ENCODE measurements around the gene NKTR.
A peak's percentile ranks its signal among the peaks of the same experiment; 100 is the strongest.
"Not testable (repeated sequence)": the region's sequence is repeated elsewhere in the genome, so short reads cannot be mapped to it uniquely, and the experiment has no call there.

Gene NKTR

GRCh38 chr3:42600111-42600957 lies at the start of gene NKTR:
Gene NKTR (plus strand): TSS chr3:42600686. CDS start chr3:42601007, 321 bp downstream.
- DNase-seq (ENCODE audit: low spot score), result peak; percentile 98

GRCh38 chr3:42552830-42553229 lies 47.7 kb upstream of the NKTR start:
- no peak for DNase-seq (ENCODE audit: low spot score)

GRCh38 chr3:42556089-42556632 lies 44.3 kb upstream of the NKTR start:
- no peak for DNase-seq (ENCODE audit: low spot score)

GRCh38 chr3:42556817-42557216 lies 43.7 kb upstream of the NKTR start:
- DNase-seq (ENCODE audit: low spot score), result not testable (repeated sequence)

- DNase-seq (ENCODE audit: low spot score), result no peak
These were observed 42.6 kb upstream of the NKTR start for GRCh38 chr3:42557854-42558253.

GRCh38 chr3:42562047-42562907 lies 38.2 kb upstream of the NKTR start:
- no peak for DNase-seq (ENCODE audit: low spot score)

- DNase-seq (ENCODE audit: low spot score), result no peak
These were observed 30.8 kb upstream of the NKTR start for GRCh38 chr3:42569593-42570142.

GRCh38 chr3:42572278-42572677 lies 28.2 kb upstream of the NKTR start:
- DNase-seq (ENCODE audit: low spot score), result peak; percentile 63

GRCh38 chr3:42575137-42575741 lies 25.2 kb upstream of the NKTR start:
- no peak for DNase-seq (ENCODE audit: low spot score)

GRCh38 chr3:42578054-42578453 lies 22.4 kb upstream of the NKTR start:
- no peak for DNase-seq (ENCODE audit: low spot score)

GRCh38 chr3:42579346-42579745 lies 21.1 kb upstream of the NKTR start:
- DNase-seq (ENCODE audit: low spot score), result not testable (repeated sequence)

- DNase-seq (ENCODE audit: low spot score), result no peak
These were observed 19.1 kb upstream of the NKTR start for GRCh38 chr3:42581400-42581708.

GRCh38 chr3:42581709-42582473 lies 18.6 kb upstream of the NKTR start, which contains the start of gene SEC22C:
Gene SEC22C (minus strand): TSS chr3:42581967. CDS start chr3:42569046, 12,921 bp downstream.
- DNase-seq (ENCODE audit: low spot score), result peak; percentile 96

- DNase-seq (ENCODE audit: low spot score), result no peak
These were observed 17.9 kb upstream of the NKTR start for GRCh38 chr3:42582474-42583070.

- DNase-seq (ENCODE audit: low spot score), result no peak
These were observed 11.9 kb upstream of the NKTR start for GRCh38 chr3:42588625-42589024.

- no peak for DNase-seq (ENCODE audit: low spot score)
These were observed 10.9 kb upstream of the NKTR start for GRCh38 chr3:42589382-42590109.

GRCh38 chr3:42590989-42591756 lies 9.3 kb upstream of the NKTR start:
- no peak for DNase-seq (ENCODE audit: low spot score)

GRCh38 chr3:42591811-42592210 lies 8.7 kb upstream of the NKTR start:
- DNase-seq (ENCODE audit: low spot score), result no peak

- no peak for DNase-seq (ENCODE audit: low spot score)
These were observed 6.9 kb upstream of the NKTR start for GRCh38 chr3:42593635-42594034.

All from hematopoietic multipotent progenitor cell treated with erythropoietin and hydrocortisone succinate and interleukin-3 and kit ligand, for 15 days (in vitro differentiated cells).